GM21825 (cell line): ENCODE data around the gene LCE1D.

Experiments
- ATAC-seq: cut with Tn5 transposase; IDR thresholded peaks from one replicate; pipeline ENCODE4 v1.9.1; 2021; ENCODE audit warnings: mild to moderate bottlenecking, moderate library complexity; ENCODE audit not compliant: unreplicated experiment

The LCE1D gene

DNA sequence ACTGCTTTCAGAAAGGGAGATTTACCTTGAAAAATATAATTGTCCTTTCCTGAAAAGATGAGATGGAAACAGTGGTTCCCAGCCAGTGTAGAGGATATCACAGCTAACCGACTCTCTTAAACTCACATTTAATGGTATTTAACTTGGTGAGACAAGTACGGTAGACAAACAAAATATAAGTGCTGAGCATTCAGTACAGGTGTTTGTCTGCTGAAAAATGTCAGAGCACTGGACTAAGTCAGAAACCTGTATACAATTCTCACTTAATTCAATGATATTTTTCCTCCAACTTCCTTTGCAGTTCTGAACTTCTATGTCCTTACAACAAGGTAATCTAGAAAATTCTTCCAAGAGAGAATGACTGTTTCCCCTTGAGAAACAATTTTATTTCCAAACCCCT lies 15.2 kb downstream of the LCE1D start, which contains the start of gene LCE1B:
TSS of gene LCE1B (plus strand) at position 301 of the 400 bp plus-strand sequence. CDS start 476 bp downstream, outside the sequence.
- no peak for ATAC-seq

GRCh38 chr1:152817309-152817708 lies 20.8 kb downstream of the LCE1D start:
- ATAC-seq: no peak

DNA sequence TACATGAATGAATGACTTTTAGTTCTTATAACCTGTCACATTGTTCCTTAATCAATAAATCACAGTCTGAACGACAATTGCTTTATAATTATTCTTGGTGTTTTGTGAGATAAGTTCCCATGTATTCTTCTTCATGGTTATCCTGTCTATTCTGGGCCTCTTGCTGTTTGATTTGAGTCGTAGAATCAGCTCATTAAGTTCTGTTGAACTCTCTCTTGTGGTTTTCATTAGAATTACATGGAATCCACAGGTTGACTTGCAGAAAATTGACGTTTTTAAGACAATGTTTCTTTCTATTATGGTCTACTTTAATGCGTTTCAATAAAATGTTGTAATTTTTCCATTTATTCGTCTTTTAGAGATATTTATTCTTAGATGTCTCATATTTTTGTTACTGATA lies 26.8 kb downstream of the LCE1D start:
- no peak for ATAC-seq

DNA sequence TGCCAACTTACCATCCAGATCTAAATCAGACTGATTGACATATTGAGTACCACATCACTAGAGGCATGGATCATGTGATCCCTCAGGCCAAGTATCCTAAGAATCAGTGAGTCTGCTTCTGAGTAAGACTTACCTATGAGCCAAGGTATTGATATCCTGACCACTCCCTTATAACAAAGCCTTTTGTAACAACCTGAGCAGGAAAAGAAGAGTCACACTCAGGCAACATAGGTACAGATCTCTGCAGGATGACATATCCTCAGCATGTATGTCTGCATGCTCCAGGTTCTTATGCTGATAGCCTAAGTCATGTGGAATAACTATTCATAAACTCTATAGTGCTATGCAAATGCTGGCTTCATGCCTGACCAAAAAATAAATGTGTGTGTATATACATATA lies 28.4 kb downstream of the LCE1D start:
- ATAC-seq: no peak

GRCh38 chr1:152827173-152827572 lies 30.7 kb downstream of the LCE1D start, which contains the start of gene LCE1A:
TSS of gene LCE1A (plus strand) at chr1:152827473. CDS start at chr1:152827473, 0 bp downstream.
- ATAC-seq: no peak

GRCh38 chr1:152836870-152837269 lies 40.3 kb downstream of the LCE1D start:
- ATAC-seq: no peak

GRCh38 chr1:152842556-152842955 lies 46.0 kb downstream of the LCE1D start, which contains the start of gene LCE6A:
TSS of gene LCE6A (plus strand) at chr1:152842856. CDS start at chr1:152843521, 665 bp downstream.
- no peak for ATAC-seq
